ENCODE data around the gene RNF144B. TPM values are rescaled to one million over a fixed set of nuclear protein-coding genes. Genes with fewer than 3 reads are reported as not detected.

The RNF144B gene
- total and polyA plus RNA-seq, 2 of the 8 experiments (the other 6 are each of a cell fraction or from before 2014, with no cell fraction given), result 1.8 to 11.2 TPM

- TF ChIP-seq, protein P1, sequence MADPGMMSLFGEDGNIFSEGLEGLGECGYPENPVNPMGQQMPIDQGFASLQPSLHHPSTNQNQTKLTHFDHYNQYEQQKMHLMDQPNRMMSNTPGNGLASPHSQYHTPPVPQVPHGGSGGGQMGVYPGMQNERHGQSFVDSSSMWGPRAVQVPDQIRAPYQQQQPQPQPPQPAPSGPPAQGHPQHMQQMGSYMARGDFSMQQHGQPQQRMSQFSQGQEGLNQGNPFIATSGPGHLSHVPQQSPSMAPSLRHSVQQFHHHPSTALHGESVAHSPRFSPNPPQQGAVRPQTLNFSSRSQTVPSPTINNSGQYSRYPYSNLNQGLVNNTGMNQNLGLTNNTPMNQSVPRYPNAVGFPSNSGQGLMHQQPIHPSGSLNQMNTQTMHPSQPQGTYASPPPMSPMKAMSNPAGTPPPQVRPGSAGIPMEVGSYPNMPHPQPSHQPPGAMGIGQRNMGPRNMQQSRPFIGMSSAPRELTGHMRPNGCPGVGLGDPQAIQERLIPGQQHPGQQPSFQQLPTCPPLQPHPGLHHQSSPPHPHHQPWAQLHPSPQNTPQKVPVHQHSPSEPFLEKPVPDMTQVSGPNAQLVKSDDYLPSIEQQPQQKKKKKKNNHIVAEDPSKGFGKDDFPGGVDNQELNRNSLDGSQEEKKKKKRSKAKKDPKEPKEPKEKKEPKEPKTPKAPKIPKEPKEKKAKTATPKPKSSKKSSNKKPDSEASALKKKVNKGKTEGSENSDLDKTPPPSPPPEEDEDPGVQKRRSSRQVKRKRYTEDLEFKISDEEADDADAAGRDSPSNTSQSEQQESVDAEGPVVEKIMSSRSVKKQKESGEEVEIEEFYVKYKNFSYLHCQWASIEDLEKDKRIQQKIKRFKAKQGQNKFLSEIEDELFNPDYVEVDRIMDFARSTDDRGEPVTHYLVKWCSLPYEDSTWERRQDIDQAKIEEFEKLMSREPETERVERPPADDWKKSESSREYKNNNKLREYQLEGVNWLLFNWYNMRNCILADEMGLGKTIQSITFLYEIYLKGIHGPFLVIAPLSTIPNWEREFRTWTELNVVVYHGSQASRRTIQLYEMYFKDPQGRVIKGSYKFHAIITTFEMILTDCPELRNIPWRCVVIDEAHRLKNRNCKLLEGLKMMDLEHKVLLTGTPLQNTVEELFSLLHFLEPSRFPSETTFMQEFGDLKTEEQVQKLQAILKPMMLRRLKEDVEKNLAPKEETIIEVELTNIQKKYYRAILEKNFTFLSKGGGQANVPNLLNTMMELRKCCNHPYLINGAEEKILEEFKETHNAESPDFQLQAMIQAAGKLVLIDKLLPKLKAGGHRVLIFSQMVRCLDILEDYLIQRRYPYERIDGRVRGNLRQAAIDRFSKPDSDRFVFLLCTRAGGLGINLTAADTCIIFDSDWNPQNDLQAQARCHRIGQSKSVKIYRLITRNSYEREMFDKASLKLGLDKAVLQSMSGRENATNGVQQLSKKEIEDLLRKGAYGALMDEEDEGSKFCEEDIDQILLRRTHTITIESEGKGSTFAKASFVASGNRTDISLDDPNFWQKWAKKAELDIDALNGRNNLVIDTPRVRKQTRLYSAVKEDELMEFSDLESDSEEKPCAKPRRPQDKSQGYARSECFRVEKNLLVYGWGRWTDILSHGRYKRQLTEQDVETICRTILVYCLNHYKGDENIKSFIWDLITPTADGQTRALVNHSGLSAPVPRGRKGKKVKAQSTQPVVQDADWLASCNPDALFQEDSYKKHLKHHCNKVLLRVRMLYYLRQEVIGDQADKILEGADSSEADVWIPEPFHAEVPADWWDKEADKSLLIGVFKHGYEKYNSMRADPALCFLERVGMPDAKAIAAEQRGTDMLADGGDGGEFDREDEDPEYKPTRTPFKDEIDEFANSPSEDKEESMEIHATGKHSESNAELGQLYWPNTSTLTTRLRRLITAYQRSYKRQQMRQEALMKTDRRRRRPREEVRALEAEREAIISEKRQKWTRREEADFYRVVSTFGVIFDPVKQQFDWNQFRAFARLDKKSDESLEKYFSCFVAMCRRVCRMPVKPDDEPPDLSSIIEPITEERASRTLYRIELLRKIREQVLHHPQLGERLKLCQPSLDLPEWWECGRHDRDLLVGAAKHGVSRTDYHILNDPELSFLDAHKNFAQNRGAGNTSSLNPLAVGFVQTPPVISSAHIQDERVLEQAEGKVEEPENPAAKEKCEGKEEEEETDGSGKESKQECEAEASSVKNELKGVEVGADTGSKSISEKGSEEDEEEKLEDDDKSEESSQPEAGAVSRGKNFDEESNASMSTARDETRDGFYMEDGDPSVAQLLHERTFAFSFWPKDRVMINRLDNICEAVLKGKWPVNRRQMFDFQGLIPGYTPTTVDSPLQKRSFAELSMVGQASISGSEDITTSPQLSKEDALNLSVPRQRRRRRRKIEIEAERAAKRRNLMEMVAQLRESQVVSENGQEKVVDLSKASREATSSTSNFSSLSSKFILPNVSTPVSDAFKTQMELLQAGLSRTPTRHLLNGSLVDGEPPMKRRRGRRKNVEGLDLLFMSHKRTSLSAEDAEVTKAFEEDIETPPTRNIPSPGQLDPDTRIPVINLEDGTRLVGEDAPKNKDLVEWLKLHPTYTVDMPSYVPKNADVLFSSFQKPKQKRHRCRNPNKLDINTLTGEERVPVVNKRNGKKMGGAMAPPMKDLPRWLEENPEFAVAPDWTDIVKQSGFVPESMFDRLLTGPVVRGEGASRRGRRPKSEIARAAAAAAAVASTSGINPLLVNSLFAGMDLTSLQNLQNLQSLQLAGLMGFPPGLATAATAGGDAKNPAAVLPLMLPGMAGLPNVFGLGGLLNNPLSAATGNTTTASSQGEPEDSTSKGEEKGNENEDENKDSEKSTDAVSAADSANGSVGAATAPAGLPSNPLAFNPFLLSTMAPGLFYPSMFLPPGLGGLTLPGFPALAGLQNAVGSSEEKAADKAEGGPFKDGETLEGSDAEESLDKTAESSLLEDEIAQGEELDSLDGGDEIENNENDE (IDR thresholded peaks at IDR 0.05; ENCODE audit: insufficient replicate concordance, low read length), result no peak
- TF ChIP-seq KDM5A (IDR thresholded peaks at IDR 0.05; ENCODE audit: low read length) (no peak), RNF2 (IDR thresholded peaks at IDR 0.05; ENCODE audit: borderline replicate concordance, low read depth, low read length, missing control alignments, poor library complexity, severe bottlenecking) (no peak), CHD1 (IDR thresholded peaks at IDR 0.05; ENCODE audit: low read depth, low read length) (no peak), SP2 (IDR thresholded peaks at IDR 0.05; ENCODE audit: low read length) (no peak), BACH1 (IDR thresholded peaks at IDR 0.05; ENCODE audit: low read length) (no peak), SIN3A (conservative IDR thresholded peaks at IDR 0.05 in 1 of 2, IDR thresholded peaks at IDR 0.05 in 1 of 2; ENCODE audit: low read depth in 1 of 2, low read length in 2 of 2) (no peak), JUND (IDR thresholded peaks at IDR 0.05; ENCODE audit: low read length) (no peak)
These were observed 109.9 kb downstream of the RNF144B start (continued) for GRCh38 chr6:18497006-18497405.

Data from H1 (cell line).